Activated T-helper 2 cell treated with anti-CD3 and anti-CD28 coated beads, Interferon-gamma antibody, Interleukin-2, Interleukin-4, amounts not matched to agents 10 μg/mL and 5 μg/mL and 100 μg/mL, durations not matched to agents 14 hours and 24 hours and 36 hours (primary cell): ENCODE data around the gene UBE2E2. TPM values are rescaled to one million over a fixed set of nuclear protein-coding genes. Genes with fewer than 3 reads are reported as not detected.

ENCODE experiments used
- DNase-seq: peaks from one replicate; pipeline ENCODE4 v3.0.0; 2021; ENCODE audit warnings: low spot score
- H3K27ac Mint-ChIP-seq: one replicate; pipeline ENCODE4 v1.8.0; 2021; ENCODE audit warnings: mixed read lengths
- H3K27me3 Mint-ChIP-seq: one replicate; pipeline ENCODE4 v1.8.0; 2021; ENCODE audit warnings: low read depth, mixed read lengths
- H3K36me3 Mint-ChIP-seq: one replicate; pipeline ENCODE4 v1.8.0; 2021; ENCODE audit warnings: low read depth, mixed read lengths
- H3K4me1 Mint-ChIP-seq: one replicate; pipeline ENCODE4 v1.8.0; 2021; ENCODE audit warnings: low read depth, mixed read lengths
- H3K4me3 Mint-ChIP-seq: one replicate; pipeline ENCODE4 v1.8.0; 2021; ENCODE audit warnings: low read depth, mild to moderate bottlenecking, moderate library complexity, mixed read lengths
- H3K9me3 Mint-ChIP-seq: one replicate; pipeline ENCODE4 v1.8.0; 2021; ENCODE audit warnings: mixed read lengths
- intact Hi-C: fragments of 100-400 bp; cut with micrococcal nuclease; formaldehyde crosslinking; loops from one replicate; pipeline ENCODE4 v1.15.1; 2023
- total RNA-seq: library from RNA; stranded (reverse); gene quantifications from 2 replicates; pipeline ENCODE4 v1.2.3, GENCODE V29; 2022

Gene UBE2E2
- total RNA-seq, 1 donor from 2014 or later, result 7.5 TPM

GRCh38 chr3:23253214-23253613 lies 50.1 kb downstream of the UBE2E2 start:
- no peaks in the 10 kb centered on the region for H3K36me3 Mint-ChIP-seq
- intact Hi-C loops, result no loop called here
- H3K27ac Mint-ChIP-seq, result no peak overlapping the region
- H3K27me3 Mint-ChIP-seq, result no peaks in the 10 kb centered on the region
- H3K4me3 Mint-ChIP-seq, result no peak overlapping the region
- no peak for DNase-seq
- no peaks in the 10 kb centered on the region for H3K9me3 Mint-ChIP-seq
- H3K4me1 Mint-ChIP-seq, result peaks cover 6% of the 10 kb centered on the region

GRCh38 chr3:23254282-23254681 lies 51.2 kb downstream of the UBE2E2 start:
- peaks cover 6% of the 10 kb centered on the region for H3K4me1 Mint-ChIP-seq
- no peaks in the 10 kb centered on the region for H3K27me3 Mint-ChIP-seq
- intact Hi-C loops, result no loop called here
- no peaks in the 10 kb centered on the region for H3K36me3 Mint-ChIP-seq
- no peaks in the 10 kb centered on the region for H3K9me3 Mint-ChIP-seq
- no peak overlapping the region for H3K27ac Mint-ChIP-seq
- DNase-seq, result no peak
- H3K4me3 Mint-ChIP-seq, result no peak overlapping the region

- no peaks in the 10 kb centered on the region for H3K9me3 Mint-ChIP-seq
- peaks cover 6% of the 10 kb centered on the region for H3K4me1 Mint-ChIP-seq
- no peak for DNase-seq
- no peak overlapping the region for H3K4me3 Mint-ChIP-seq
- H3K27me3 Mint-ChIP-seq, result no peaks in the 10 kb centered on the region
- H3K27ac Mint-ChIP-seq, result no peak overlapping the region
- H3K36me3 Mint-ChIP-seq, result no peaks in the 10 kb centered on the region
- intact Hi-C loops, result no loop called here
Observed at GRCh38 chr3:23254835-23255234, 51.7 kb downstream of the UBE2E2 start.

- H3K36me3 Mint-ChIP-seq, result no peaks in the 10 kb centered on the region
- no peak for DNase-seq
- H3K9me3 Mint-ChIP-seq, result no peaks in the 10 kb centered on the region
- H3K27ac Mint-ChIP-seq, result no peak overlapping the region
- no peaks in the 10 kb centered on the region for H3K27me3 Mint-ChIP-seq
- H3K4me3 Mint-ChIP-seq, result no peak overlapping the region
- H3K4me1 Mint-ChIP-seq, result peaks cover 4% of the 10 kb centered on the region
- intact Hi-C loops, result no loop called here
Observed at GRCh38 chr3:23256741-23257435, 53.8 kb downstream of the UBE2E2 start.

GRCh38 chr3:23258110-23258509 lies 55.0 kb downstream of the UBE2E2 start:
- peaks cover 4% of the 10 kb centered on the region for H3K4me1 Mint-ChIP-seq
- no peaks in the 10 kb centered on the region for H3K27me3 Mint-ChIP-seq
- no peaks in the 10 kb centered on the region for H3K9me3 Mint-ChIP-seq
- intact Hi-C loops, result no loop called here
- H3K27ac Mint-ChIP-seq, result no peak overlapping the region
- no peaks in the 10 kb centered on the region for H3K36me3 Mint-ChIP-seq
- H3K4me3 Mint-ChIP-seq, result no peak overlapping the region
- no peak for DNase-seq

GRCh38 chr3:23259515-23259914 lies 56.4 kb downstream of the UBE2E2 start:
- H3K9me3 Mint-ChIP-seq, result no peaks in the 10 kb centered on the region

GRCh38 chr3:23262766-23263165 lies 59.6 kb downstream of the UBE2E2 start:
- H3K27me3 Mint-ChIP-seq, result no peaks in the 10 kb centered on the region
- no peak overlapping the region for H3K27ac Mint-ChIP-seq
- no peaks in the 10 kb centered on the region for H3K9me3 Mint-ChIP-seq
- no peaks in the 10 kb centered on the region for H3K36me3 Mint-ChIP-seq
- H3K4me3 Mint-ChIP-seq, result no peak overlapping the region
- no peaks in the 10 kb centered on the region for H3K4me1 Mint-ChIP-seq
- DNase-seq, result no peak
- intact Hi-C loops, result no loop called here

More at GRCh38 chr3:23259515-23259914, 56.4 kb downstream of the UBE2E2 start:
- Mint-ChIP-seq H3K4me3 (no peak overlapping the region), H3K27me3 (no peaks in the 10 kb centered on the region), H3K4me1 (no peaks in the 10 kb centered on the region), H3K36me3 (no peaks in the 10 kb centered on the region), H3K27ac (no peak overlapping the region)
- no peak for DNase-seq
- intact Hi-C loops, result no loop called here

- Mint-ChIP-seq H3K4me3 (no peak overlapping the region), H3K36me3 (no peaks in the 10 kb centered on the region), H3K27ac (no peak overlapping the region), H3K9me3 (no peaks in the 10 kb centered on the region), H3K27me3 (no peaks in the 10 kb centered on the region), H3K4me1 (no peaks in the 10 kb centered on the region)
- intact Hi-C loops, result no loop called here
- no peak for DNase-seq
Observed at GRCh38 chr3:23263796-23264195, 60.7 kb downstream of the UBE2E2 start.

- Mint-ChIP-seq H3K4me3 (no peak overlapping the region), H3K27ac (no peak overlapping the region), H3K27me3 (no peaks in the 10 kb centered on the region)
Observed at GRCh38 chr3:23264413-23264812, 61.3 kb downstream of the UBE2E2 start.

GRCh38 chr3:23270423-23270822 lies 67.3 kb downstream of the UBE2E2 start:
- H3K27ac Mint-ChIP-seq, result no peak overlapping the region
- no peak for DNase-seq
- no peak overlapping the region for H3K4me3 Mint-ChIP-seq
- H3K4me1 Mint-ChIP-seq, result no peaks in the 10 kb centered on the region
- peaks cover 5% of the 10 kb centered on the region for H3K9me3 Mint-ChIP-seq
- H3K36me3 Mint-ChIP-seq, result no peaks in the 10 kb centered on the region
- intact Hi-C loops, result no loop called here
- no peaks in the 10 kb centered on the region for H3K27me3 Mint-ChIP-seq

More at GRCh38 chr3:23264413-23264812, 61.3 kb downstream of the UBE2E2 start:
- no peak for DNase-seq
- no peaks in the 10 kb centered on the region for H3K4me1 Mint-ChIP-seq
- no peaks in the 10 kb centered on the region for H3K9me3 Mint-ChIP-seq
- H3K36me3 Mint-ChIP-seq, result no peaks in the 10 kb centered on the region
- intact Hi-C loops, result no loop called here

GRCh38 chr3:23271876-23272741 lies 69.0 kb downstream of the UBE2E2 start:
- no peaks in the 10 kb centered on the region for H3K36me3 Mint-ChIP-seq
- no peak for DNase-seq
- intact Hi-C loops, result no loop called here
- no peak overlapping the region for H3K27ac Mint-ChIP-seq
- H3K4me3 Mint-ChIP-seq, result no peak overlapping the region
- H3K27me3 Mint-ChIP-seq, result no peaks in the 10 kb centered on the region
- H3K4me1 Mint-ChIP-seq, result no peaks in the 10 kb centered on the region
- H3K9me3 Mint-ChIP-seq, result peaks cover 5% of the 10 kb centered on the region

GRCh38 chr3:23272820-23273219 lies 69.7 kb downstream of the UBE2E2 start:
- H3K4me3 Mint-ChIP-seq, result no peak overlapping the region
- no peaks in the 10 kb centered on the region for H3K27me3 Mint-ChIP-seq
- no peak for DNase-seq
- no peak overlapping the region for H3K27ac Mint-ChIP-seq
- H3K9me3 Mint-ChIP-seq, result peaks cover 5% of the 10 kb centered on the region
- H3K36me3 Mint-ChIP-seq, result no peaks in the 10 kb centered on the region
- H3K4me1 Mint-ChIP-seq, result no peaks in the 10 kb centered on the region
- intact Hi-C loops, result no loop called here

GRCh38 chr3:23275061-23275460 lies 71.9 kb downstream of the UBE2E2 start:
- Mint-ChIP-seq H3K27ac (no peak overlapping the region), H3K9me3 (peaks cover 3% of the 10 kb centered on the region), H3K4me1 (no peaks in the 10 kb centered on the region), H3K27me3 (no peaks in the 10 kb centered on the region), H3K4me3 (no peak overlapping the region), H3K36me3 (no peaks in the 10 kb centered on the region)
- DNase-seq, result no peak
- intact Hi-C loops, result no loop called here
